ENCODE results near the gene KIAA1586.
"Not testable (repeated sequence)": the region's sequence is repeated elsewhere in the genome, so short reads cannot be mapped to it uniquely, and the experiment has no call there.

The KIAA1586 gene

DNA sequence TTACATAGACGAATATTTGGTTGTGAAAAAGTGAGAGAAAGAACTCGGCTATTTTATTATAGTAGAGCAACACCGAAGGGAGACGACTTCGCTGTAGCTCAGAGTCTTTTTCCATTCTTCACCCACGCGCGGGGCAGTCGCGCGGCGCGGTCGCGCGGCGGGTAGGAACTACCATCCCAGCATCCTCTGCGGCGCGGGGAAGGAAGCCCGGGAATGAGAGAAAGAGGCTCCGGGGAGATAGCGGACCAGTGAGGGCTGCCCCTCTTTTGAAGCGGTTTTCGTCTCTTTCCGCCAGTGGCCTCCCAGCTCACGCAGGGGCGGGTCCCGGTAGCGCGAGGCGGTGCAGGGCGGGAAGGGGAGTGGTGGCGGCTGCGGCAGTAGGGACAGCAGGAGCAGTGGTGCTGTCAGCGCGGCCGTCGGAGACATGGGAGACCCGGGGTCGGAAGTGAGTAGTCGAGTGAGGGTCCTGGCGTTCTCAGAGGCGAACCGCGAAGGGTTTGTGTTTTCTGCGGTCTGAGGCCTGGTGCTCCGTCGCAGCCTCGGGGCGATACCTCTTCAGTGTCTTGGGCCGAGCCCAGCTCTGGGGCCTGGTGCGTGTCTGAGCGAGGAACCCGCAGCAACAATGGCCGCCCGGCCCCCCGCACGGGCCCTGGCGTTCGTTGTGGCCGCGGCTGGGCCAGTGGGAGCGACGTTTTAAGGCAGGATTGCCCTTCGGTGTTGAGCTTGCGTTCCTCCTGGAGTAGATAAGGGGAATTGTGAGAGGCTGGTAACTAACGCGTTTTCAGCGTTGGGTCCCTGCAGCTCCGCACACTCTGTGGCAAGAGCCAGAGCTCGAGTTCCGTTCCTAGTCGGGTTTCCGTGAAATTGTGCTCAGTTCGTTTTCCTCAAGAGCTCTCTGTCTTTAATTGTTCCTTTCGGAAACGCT is at the start of gene KIAA1586:
Gene KIAA1586 (plus strand): TSS at position 362 of the 925 bp plus-strand sequence. CDS start 63 bp downstream, at position 425.
- DNase-seq: peak; percentile 88 to 94

DNA sequence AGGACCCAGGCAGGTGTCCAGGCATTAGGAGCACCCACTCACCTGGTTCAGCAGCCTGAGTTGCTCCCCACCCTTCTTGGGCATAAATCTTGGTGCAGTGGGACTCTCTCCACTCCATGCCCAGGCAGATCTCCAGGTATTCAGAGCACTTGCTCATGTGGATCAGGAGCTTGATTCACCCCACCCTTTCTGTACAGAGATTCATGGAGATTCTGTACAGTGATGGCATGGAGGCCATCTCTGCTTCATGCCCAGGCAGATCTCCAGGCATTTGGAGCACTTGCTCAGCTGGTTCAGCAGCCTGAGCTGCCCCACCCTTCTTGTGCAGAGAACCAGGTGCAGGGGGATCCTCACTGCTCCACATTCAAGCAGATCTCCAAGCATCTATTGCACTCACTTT is 47.4 kb upstream of the KIAA1586 start:
- DNase-seq: no peak

DNA sequence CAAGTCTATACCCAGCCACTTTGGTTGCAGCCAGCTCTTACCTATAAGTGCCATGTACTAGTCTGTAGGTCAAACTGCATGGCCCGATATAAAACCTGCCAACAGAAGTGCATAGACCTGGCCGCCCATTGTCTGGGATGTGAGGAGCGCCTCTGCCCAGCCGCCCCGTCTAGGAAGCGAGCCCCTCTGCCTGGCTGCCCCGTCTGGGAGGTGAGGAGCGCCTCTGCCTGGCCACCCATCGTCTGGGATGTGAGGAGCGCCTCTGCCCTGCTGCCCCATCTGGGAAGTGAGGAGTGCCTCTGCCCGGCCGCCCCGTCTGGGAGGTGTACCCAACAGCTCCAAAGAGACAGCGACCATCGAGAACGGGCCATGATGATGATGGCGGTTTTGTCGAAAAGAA is 46.7 kb upstream of the KIAA1586 start:
- DNase-seq: not testable (repeated sequence)

DNA sequence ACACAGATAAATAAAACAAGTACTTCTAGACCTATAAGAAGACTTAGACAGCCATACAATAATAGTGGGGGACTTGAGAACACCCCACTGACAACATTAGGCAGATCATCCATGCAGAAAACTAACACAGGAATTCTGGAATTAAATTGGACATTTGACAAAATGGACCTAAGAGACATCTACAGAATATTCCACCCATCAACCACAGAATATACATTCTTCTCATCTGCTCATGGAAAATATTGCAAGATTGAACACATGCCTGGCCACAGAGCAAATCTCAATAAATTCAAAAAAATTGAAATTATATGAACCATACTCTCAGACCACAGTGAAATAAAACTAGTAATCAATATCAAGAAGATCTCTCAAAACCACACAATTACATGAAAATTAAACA is 44.3 kb upstream of the KIAA1586 start:
- DNase-seq: no peak

DNA sequence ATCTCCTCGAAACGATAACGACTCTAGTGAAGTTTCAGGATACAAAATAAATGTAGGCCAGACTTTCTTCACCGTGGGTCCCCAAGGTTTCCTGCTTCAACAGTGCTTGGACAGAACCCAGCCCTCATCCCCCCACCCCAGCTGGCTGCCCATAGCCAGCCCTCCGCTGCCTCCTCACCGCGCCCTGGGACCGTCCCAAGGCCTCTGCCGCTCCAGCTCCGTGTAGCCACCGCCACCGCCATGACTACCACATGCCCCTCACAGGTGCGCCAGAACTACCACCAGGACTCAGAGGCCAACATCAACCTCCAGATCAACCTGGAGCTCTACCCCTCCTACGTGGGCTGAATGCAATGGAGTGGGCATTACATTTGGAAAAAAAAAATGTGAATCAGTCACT is 42.2 kb upstream of the KIAA1586 start:
- no peak for DNase-seq

DNA sequence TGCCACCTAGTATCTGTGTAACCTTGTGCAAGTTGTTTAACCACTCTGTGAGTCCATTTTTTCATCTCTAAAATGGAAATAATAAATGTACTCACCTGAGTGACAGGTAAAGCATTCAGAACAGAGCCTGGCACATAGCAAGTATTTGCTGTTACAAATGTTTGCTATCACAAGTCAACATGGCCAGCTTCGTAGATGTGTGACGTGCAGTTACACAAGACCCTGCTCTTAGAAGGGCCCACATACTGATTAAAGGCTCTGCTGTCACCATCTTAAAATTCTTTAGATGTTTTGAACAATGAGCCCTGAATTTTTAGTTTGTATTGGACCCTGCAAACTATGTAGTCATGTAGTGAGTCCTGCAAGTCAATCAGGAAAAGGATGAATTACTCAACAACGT is 40.4 kb upstream of the KIAA1586 start:
- no peak for DNase-seq

DNA sequence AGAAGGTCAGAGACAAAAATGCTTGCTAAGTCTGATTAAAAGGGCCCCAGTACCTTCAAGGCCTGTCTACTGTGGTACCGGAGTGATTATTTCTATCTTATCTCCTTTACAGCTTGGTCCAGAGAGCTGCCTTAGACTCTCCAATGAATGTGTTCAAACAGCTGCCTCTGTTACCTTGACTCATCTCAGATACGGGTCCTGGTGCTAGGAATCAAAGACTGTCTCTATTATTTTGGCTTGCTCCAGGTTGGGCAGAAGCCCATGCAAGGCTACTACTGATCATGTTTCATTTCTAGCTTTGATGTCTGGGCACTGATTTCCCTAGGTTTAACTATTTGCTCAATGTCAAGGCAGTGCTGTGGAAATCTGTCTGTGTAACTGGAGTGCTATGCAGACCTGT is 38.4 kb upstream of the KIAA1586 start:
- DNase-seq: not testable (repeated sequence)

DNA sequence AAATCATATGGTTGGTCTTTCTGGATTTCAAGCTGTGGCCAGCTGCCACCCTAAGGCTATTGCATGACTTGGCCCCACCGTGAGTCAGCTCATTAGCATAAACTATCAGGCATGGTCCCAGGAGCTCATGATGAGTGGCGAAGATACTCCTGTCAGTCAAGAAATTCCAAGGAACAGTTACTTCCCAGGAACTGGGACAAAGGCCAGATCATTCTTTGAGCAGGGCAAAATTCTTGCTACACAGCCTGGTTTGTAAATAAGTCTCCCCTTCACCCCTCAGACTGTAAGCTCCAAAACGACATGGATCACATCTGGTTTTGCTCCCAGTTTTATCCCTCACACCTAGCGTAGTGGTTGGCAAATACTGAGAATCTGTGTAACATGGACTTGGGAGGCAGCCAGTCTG is 33.0 kb upstream of the KIAA1586 start:
- no peak for DNase-seq

GRCh38 chr6:57017069-57017468 is 29.4 kb upstream of the KIAA1586 start:
- DNase-seq: no peak

DNA sequence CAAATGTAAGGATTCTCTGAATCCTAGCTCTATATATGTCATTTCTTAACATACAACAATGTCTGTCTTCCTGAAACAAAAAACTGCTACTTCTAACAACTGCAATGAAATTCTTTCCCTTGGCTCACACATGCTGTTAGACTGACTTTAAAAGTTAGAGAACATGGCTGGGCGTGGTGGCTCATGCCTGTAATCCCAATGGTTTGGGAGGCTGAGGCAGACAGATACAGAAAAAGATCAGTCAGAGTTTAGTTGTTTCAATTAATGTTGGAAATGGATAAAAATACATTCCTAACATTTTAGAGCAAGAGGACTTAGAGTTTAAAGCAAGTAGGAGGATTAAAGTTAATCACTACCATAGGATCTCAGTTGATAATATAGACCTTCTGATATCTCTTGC is 28.7 kb upstream of the KIAA1586 start:
- DNase-seq: no peak

- DNase-seq: no peak
Observed at GRCh38 chr6:57019434-57019833, 27.1 kb upstream of the KIAA1586 start.

GRCh38 chr6:57021086-57021720 is 25.3 kb upstream of the KIAA1586 start:
- DNase-seq: peak; percentile 23 to 27

DNA sequence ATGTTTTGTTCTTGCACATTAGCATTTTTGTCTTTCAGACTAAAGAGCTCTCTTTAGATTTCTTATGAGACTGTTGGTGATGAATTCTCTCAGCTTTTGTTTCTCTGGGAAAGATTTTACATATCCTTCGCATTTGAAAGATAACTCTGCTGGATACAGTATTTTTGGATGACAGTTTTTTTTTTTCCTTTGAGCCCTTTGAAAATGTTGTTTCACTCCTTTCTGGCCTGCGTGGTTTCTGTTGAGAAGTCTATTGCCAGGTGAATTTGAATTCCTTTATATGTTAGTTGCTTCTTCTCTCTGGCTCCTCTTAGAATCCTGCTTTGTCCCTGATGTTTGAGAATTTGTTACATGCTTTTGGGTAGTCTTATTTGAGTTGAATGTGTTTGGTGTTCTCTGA is 22.2 kb upstream of the KIAA1586 start:
- DNase-seq: no peak

- DNase-seq: no peak
Observed at GRCh38 chr6:57024775-57025174, 21.7 kb upstream of the KIAA1586 start.

GRCh38 chr6:57026001-57026400 is 20.5 kb upstream of the KIAA1586 start:
- DNase-seq: no peak

- no peak for DNase-seq
Observed at GRCh38 chr6:57027301-57027700, 19.2 kb upstream of the KIAA1586 start.

GRCh38 chr6:57029213-57029612 is 17.3 kb upstream of the KIAA1586 start:
- no peak for DNase-seq

DNA sequence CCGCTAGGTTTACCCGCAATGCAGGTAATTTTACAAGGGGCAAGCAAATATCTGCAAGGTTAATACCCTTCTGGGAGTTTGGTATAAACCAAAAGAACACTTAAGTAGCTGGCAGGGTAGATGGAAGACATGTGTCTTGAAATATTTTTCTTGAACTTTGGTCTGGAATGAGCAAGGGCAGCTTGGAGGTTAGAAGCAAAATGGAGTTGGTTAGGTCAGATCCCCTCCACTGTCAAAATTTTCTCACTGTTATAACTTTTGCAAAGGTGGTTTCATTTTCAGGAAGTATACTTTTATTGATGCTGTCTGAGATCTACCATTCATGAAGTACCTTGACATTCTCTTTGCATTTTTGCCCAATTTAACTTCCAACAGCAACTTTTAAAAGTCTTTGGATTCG is 13.3 kb upstream of the KIAA1586 start:
- no peak for DNase-seq

GRCh38 chr6:57035549-57035948 is 10.9 kb upstream of the KIAA1586 start:
- DNase-seq: no peak

DNA sequence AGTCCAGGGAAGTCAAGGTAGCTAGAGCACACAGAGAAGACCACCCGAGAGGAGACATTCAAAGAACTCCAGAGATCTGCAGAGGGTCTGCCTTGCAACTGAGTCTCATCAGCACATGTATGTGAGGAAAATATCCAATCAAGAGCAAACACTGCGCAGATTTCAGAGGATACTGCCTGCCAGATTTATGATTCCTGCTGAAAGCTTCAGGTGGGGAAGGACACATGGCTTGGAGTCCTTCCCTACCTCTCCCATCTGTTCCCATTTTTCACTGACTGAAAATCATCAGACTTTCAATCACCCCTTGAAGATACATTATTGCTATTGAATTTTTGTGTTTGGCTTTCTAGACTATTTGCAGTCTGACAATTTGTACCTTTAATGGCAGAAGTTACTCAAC is 7.6 kb upstream of the KIAA1586 start:
- DNase-seq: no peak

DNA sequence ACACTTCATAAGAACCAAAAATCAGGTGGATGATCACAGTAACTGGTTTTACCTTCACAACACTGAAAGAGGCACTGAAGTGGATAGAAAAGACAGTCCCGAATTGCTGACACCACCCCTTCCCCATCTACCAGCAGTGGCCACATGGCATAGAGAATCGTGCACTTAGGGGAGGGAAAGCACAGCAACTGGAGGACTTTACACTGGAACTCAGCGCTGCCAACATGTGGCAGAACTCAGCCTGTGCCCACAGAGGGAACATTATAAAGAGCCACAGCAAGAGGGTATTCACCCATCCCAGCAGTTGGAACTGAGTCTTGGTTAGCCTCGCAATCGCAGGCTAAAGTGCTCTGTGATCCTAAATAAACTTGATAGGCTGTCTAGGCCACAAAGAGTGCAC is 6.5 kb upstream of the KIAA1586 start:
- DNase-seq: peak in 1 of 2 experiments; percentile 8

DNA sequence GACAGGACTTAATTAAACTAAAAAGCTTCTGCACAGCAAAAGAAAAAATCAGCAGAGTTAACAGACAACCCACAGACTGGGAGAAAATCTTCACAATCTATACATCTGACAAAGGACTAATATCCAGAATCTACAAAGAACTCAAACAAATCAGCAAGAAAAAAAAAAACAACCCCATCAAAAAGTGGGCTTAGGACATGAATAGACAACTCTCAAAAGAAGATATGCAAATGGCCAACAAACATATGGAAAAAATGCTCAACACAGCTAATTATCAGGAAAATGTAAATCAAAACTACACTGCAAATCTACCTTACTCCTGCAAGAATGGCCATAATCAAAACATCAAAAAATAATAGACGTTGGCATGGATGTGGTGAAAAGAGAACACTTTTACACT is 2.4 kb upstream of the KIAA1586 start:
- not testable (repeated sequence) for DNase-seq

DNA sequence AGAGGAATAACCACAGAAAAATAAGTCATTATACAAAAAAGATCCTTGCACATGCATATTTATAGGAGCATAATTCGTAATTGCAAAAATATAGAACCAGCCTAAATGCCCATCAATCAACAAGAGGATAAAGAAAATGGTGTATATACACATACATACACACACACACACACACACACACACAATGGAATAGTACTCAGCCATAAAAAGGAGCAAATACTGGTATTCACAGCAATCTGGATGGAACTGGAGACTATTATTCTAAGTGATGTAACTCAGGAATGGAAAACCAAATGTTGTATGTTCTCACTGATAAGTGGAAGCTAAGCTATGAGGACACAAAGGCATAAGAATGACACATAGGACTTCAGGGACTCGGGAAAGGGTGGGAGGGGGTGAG is 1.9 kb upstream of the KIAA1586 start:
- DNase-seq: no peak

GRCh38 chr6:57047257-57047585 is 728 bp downstream of the KIAA1586 start:
- DNase-seq: not testable (repeated sequence)

All from SHP77 (cell line).